ENCODE results near the gene SMC1A. TPM values are rescaled to one million over a fixed set of nuclear protein-coding genes. Genes with fewer than 3 reads are reported as not detected.

The SMC1A gene
- total RNA-seq, 1 experiment from 2014 or later, result 162 TPM

GRCh38 chrX:53337101-53337500, 85.4 kb downstream of the SMC1A start:
- Histone ChIP-seq H3K27ac (no peak overlapping the region), H3K4me2 (no peak overlapping the region), H3K4me1 (replicated peaks; ENCODE audit: insufficient read depth) (no peaks in the 10 kb centered on the region), H3K9me3 (ENCODE audit: insufficient read depth, low read depth) (no peaks in the 10 kb centered on the region), H4K20me1 (ENCODE audit: insufficient read depth) (no peaks in the 10 kb centered on the region), H3F3A (ENCODE audit: insufficient read depth, low read depth) (no peaks in the 10 kb centered on the region), H3K4me3 (no peak overlapping the region), H3K9me2 (ENCODE audit: insufficient read depth) (no peaks in the 10 kb centered on the region), H3K36me3 (ENCODE audit: low read depth) (no peaks in the 10 kb centered on the region), H3K79me2 (ENCODE audit: low read depth) (no peaks in the 10 kb centered on the region), H3K27me3 (ENCODE audit: insufficient read depth, low read depth) (no peaks in the 10 kb centered on the region), H2AFZ (no peak overlapping the region)
- TF ChIP-seq, protein P1, sequence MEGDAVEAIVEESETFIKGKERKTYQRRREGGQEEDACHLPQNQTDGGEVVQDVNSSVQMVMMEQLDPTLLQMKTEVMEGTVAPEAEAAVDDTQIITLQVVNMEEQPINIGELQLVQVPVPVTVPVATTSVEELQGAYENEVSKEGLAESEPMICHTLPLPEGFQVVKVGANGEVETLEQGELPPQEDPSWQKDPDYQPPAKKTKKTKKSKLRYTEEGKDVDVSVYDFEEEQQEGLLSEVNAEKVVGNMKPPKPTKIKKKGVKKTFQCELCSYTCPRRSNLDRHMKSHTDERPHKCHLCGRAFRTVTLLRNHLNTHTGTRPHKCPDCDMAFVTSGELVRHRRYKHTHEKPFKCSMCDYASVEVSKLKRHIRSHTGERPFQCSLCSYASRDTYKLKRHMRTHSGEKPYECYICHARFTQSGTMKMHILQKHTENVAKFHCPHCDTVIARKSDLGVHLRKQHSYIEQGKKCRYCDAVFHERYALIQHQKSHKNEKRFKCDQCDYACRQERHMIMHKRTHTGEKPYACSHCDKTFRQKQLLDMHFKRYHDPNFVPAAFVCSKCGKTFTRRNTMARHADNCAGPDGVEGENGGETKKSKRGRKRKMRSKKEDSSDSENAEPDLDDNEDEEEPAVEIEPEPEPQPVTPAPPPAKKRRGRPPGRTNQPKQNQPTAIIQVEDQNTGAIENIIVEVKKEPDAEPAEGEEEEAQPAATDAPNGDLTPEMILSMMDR (conservative IDR thresholded peaks at IDR 0.05), result no peak
- no peak for TF ChIP-seq EZH2 (IDR thresholded peaks at IDR 0.05; ENCODE audit: low read depth)
- intact Hi-C loops (cut with micrococcal nuclease; ENCODE audit: unreplicated experiment), result no loop called here
- no peak for DNase-seq
- ChIA-PET POLR2A (ENCODE audit: unreplicated experiment) (no interaction called here), CTCF (no interaction called here)
- no TSS peak for BruUV-seq (replicated peaks)

GRCh38 chrX:53333853-53334252, 88.6 kb downstream of the SMC1A start:
- H3F3A ChIP-seq (ENCODE audit: insufficient read depth, low read depth), result no peaks in the 10 kb centered on the region
- no TSS peak for BruUV-seq (replicated peaks)
- H3K27me3 ChIP-seq (ENCODE audit: insufficient read depth, low read depth), result no peaks in the 10 kb centered on the region
- TF ChIP-seq, protein P1 (conservative IDR thresholded peaks at IDR 0.05), result no peak
- no peak for TF ChIP-seq EZH2 (IDR thresholded peaks at IDR 0.05; ENCODE audit: low read depth)
- no peak overlapping the region for H2AFZ ChIP-seq
- H3K79me2 ChIP-seq (ENCODE audit: low read depth), result no peaks in the 10 kb centered on the region
- H3K4me1 ChIP-seq (replicated peaks; ENCODE audit: insufficient read depth), result no peaks in the 10 kb centered on the region
- no peaks in the 10 kb centered on the region for H4K20me1 ChIP-seq (ENCODE audit: insufficient read depth)
- DNase-seq, result no peak
- POLR2A ChIA-PET (ENCODE audit: unreplicated experiment), result no interaction called here
- H3K4me3 ChIP-seq, result no peak overlapping the region
- no peaks in the 10 kb centered on the region for H3K9me3 ChIP-seq (ENCODE audit: insufficient read depth, low read depth)
- no peak overlapping the region for H3K27ac ChIP-seq
- no peak overlapping the region for H3K4me2 ChIP-seq
- intact Hi-C loops (cut with micrococcal nuclease; ENCODE audit: unreplicated experiment), result no loop called here
- H3K36me3 ChIP-seq (ENCODE audit: low read depth), result no peaks in the 10 kb centered on the region
- CTCF ChIA-PET, result no interaction called here
- H3K9me2 ChIP-seq (ENCODE audit: insufficient read depth), result no peaks in the 10 kb centered on the region

DNA sequence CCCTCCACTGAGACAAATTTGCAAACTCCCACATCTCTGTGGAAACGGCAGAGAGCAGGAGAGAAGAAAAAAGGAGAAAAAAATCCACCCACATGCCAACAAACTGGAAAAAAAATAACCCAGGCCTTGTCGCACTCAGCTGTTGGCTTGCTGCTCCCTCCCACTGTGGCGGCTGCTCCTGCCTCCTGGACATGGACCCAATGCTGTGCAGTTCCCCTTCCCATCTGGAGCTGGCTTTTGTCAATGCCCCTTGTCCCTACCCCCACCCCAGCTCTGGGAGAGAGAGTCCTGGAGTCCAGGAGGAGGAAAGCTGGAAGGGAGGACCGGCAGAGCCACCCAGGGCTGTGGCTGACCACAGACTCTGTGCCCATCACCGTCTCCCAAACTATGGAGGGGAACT, 90.2 kb downstream of the SMC1A start:
- Histone ChIP-seq H3K4me2 (no peak overlapping the region), H2AFZ (no peak overlapping the region), H3K9me2 (ENCODE audit: insufficient read depth) (no peaks in the 10 kb centered on the region), H3K27ac (no peak overlapping the region), H3K36me3 (ENCODE audit: low read depth) (no peaks in the 10 kb centered on the region), H3F3A (ENCODE audit: insufficient read depth, low read depth) (no peaks in the 10 kb centered on the region), H3K4me3 (no peak overlapping the region), H3K4me1 (replicated peaks; ENCODE audit: insufficient read depth) (no peaks in the 10 kb centered on the region), H3K9me3 (ENCODE audit: insufficient read depth, low read depth) (no peaks in the 10 kb centered on the region), H3K79me2 (ENCODE audit: low read depth) (no peaks in the 10 kb centered on the region), H3K27me3 (ENCODE audit: insufficient read depth, low read depth) (no peaks in the 10 kb centered on the region), H4K20me1 (ENCODE audit: insufficient read depth) (no peaks in the 10 kb centered on the region)
- intact Hi-C loops (cut with micrococcal nuclease; ENCODE audit: unreplicated experiment), result no loop called here
- no peak for TF ChIP-seq EZH2 (IDR thresholded peaks at IDR 0.05; ENCODE audit: low read depth)
- TF ChIP-seq, protein P1 (conservative IDR thresholded peaks at IDR 0.05), result no peak
- BruUV-seq (replicated peaks), result no TSS peak
- CTCF ChIA-PET, result interaction anchor here (1.2 kb wide), 1 partner anchor 15 kb away, joined by 3 read pairs; no protein-coding TSS in a partner anchor
- POLR2A ChIA-PET (ENCODE audit: unreplicated experiment), result no interaction called here
- no peak for DNase-seq

Data from PC-9 (cell line).